Measurements from ENCODE around the gene TF. TPM values are rescaled to one million over a fixed set of nuclear protein-coding genes. Genes with fewer than 3 reads are reported as not detected.

The TF gene
- total RNA-seq, 1 experiment from 2014 or later = under 0.01 TPM

- Histone ChIP-seq H3K36me3 (peaks cover 7% of the 10 kb centered on the region; the same call in 1 of the 2 replicates), H3K27me3 (no peaks in the 10 kb centered on the region), H3K4me3 (no peak overlapping the region), H3K9me3 (replicated peaks) (no peaks in the 10 kb centered on the region), H3K4me1 (no peaks in the 10 kb centered on the region), H3K27ac (no peak overlapping the region)
- DNase-seq = no peak
These were observed 81.5 kb downstream of the TF start for GRCh38 chr3:133827684-133828083.

- no peaks in the 10 kb centered on the region for H3K4me1 ChIP-seq
- peaks cover 4% of the 10 kb centered on the region; the same call in 1 of the 2 replicates for H3K36me3 ChIP-seq
- no peak overlapping the region for H3K27ac ChIP-seq
- no peak overlapping the region for H3K4me3 ChIP-seq
- no peaks in the 10 kb centered on the region for H3K27me3 ChIP-seq
- no peak for DNase-seq
- no peaks in the 10 kb centered on the region for H3K9me3 ChIP-seq (replicated peaks)
These were observed 82.5 kb downstream of the TF start for GRCh38 chr3:133828576-133829309.

DNA sequence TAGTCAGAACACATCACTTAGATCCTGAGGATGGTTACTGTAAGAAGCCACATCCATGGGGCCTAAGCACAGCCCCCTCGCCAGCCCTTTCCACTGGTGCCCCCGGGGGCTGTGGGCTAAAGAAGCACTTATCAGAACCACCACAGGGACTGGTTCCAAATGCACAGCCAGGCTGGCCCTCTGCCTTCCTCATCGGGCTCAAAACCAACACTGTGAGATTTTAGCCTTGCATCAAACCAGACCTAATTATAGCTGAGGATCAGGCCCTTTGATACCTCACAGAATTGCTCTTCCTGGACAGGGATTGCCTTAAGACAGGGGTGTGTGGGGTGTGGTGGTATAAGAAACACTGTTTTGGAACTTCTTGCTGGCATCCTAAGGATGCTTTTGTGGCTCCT lies 83.1 kb downstream of the TF start:
- DNase-seq = no peak
- Histone ChIP-seq H3K9me3 (replicated peaks) (no peaks in the 10 kb centered on the region), H3K27ac (no peak overlapping the region), H3K4me3 (no peak overlapping the region), H3K4me1 (no peaks in the 10 kb centered on the region), H3K36me3 (no peaks in the 10 kb centered on the region), H3K27me3 (no peaks in the 10 kb centered on the region)

GRCh38 chr3:133830071-133830470 lies 83.9 kb downstream of the TF start:
- H3K27me3 ChIP-seq = no peaks in the 10 kb centered on the region
- no peaks in the 10 kb centered on the region for H3K4me1 ChIP-seq
- H3K9me3 ChIP-seq (replicated peaks) = no peaks in the 10 kb centered on the region
- H3K27ac ChIP-seq = no peak overlapping the region
- no peaks in the 10 kb centered on the region for H3K36me3 ChIP-seq
- no peak overlapping the region for H3K4me3 ChIP-seq
- no peak for DNase-seq

- no peak for DNase-seq
- Histone ChIP-seq H3K27ac (no peak overlapping the region), H3K27me3 (no peaks in the 10 kb centered on the region), H3K9me3 (replicated peaks) (no peaks in the 10 kb centered on the region), H3K4me3 (no peak overlapping the region), H3K4me1 (no peaks in the 10 kb centered on the region), H3K36me3 (no peaks in the 10 kb centered on the region)
These were observed 86.0 kb downstream of the TF start for GRCh38 chr3:133831966-133832801.

DNA sequence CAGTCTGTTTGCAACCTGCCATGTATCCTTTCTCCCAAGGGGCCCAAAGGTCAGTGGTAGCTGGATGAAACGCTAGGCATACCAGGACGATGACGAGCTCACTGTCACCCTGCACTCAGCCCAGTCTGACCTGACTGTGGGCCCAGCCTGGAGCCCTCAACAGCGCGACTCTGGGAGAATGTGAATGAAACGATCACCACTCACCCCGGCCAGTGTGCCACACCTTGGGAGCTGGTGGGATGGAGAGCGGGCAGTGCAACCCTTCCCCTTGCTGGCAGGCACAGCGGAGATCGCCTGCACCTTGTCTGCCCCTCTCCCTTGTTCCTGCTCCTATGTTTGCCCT lies 86.6 kb downstream of the TF start:
- no peaks in the 10 kb centered on the region for H3K36me3 ChIP-seq
- H3K9me3 ChIP-seq (replicated peaks) = no peaks in the 10 kb centered on the region
- DNase-seq = no peak
- H3K27me3 ChIP-seq = no peaks in the 10 kb centered on the region
- no peaks in the 10 kb centered on the region for H3K4me1 ChIP-seq
- no peak overlapping the region for H3K27ac ChIP-seq
- H3K4me3 ChIP-seq = no peak overlapping the region

GRCh38 chr3:133833267-133833666 lies 87.1 kb downstream of the TF start:
- Histone ChIP-seq H3K36me3 (no peaks in the 10 kb centered on the region), H3K4me1 (no peaks in the 10 kb centered on the region), H3K27me3 (no peaks in the 10 kb centered on the region), H3K27ac (no peak overlapping the region), H3K4me3 (no peak overlapping the region), H3K9me3 (replicated peaks) (no peaks in the 10 kb centered on the region)
- no peak for DNase-seq

DNA sequence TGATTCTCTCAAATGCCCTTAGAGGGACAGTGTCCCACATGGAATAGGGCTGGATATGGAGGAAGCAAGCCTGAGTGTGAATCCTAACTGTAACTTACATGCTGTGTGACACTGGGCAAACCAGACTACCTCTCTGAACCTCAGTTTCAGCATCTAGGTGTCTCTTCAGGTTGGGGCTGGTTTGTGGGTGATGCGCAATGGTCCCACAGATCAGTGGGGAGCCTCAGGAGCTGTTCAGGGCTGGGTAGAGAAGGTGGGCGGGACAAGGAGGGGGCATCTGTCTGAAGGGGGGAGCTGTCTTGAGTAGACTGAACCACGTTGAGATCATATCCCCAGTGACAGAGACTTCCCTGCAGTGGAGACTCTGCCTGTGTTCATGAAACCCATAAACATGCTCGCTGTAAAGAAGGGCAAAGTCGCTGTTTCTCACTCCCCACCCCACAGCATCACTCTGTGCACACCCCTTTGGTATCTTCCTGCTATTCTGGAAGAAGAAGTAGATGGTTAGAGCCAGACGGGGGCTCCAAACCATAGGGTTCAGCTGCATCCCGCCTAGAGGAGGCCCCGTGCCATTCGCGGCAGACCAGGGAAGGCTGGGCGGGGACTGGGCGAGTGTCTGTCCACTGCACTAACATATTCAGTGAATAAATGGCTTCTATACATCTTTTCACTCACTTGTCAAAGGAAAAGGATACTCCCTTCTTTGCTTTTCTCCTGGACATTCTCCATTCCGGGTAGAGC lies 87.9 kb downstream of the TF start:
- no peaks in the 10 kb centered on the region for H3K27me3 ChIP-seq
- DNase-seq = no peak
- no peaks in the 10 kb centered on the region for H3K9me3 ChIP-seq (replicated peaks)
- no peaks in the 10 kb centered on the region for H3K36me3 ChIP-seq
- no peak overlapping the region for H3K27ac ChIP-seq
- no peak overlapping the region for H3K4me3 ChIP-seq
- no peaks in the 10 kb centered on the region for H3K4me1 ChIP-seq

GRCh38 chr3:133834621-133835417 lies 88.6 kb downstream of the TF start:
- H3K4me1 ChIP-seq = no peaks in the 10 kb centered on the region
- H3K9me3 ChIP-seq (replicated peaks) = no peaks in the 10 kb centered on the region
- no peaks in the 10 kb centered on the region for H3K36me3 ChIP-seq
- DNase-seq = no peak
- H3K27ac ChIP-seq = no peak overlapping the region
- no peak overlapping the region for H3K4me3 ChIP-seq
- no peaks in the 10 kb centered on the region for H3K27me3 ChIP-seq

DNA sequence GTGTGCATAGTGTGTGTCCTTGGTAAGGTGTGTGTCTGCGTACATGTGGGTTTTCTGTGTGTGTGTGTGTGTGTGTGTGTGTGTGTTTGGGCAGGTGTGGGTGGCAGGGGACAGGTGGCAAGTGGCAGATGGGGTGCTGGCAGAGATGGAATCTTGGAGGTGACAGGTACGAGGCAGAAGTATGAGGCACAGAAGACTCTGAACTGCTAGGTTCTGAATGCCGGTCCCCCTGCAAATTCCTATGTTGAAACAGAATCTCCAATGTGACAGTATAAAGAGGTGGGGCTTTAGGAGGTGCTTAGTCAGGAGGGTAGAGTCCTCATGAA lies 89.2 kb downstream of the TF start:
- H3K27ac ChIP-seq = no peak overlapping the region
- no peak for DNase-seq
- H3K27me3 ChIP-seq = no peaks in the 10 kb centered on the region
- no peaks in the 10 kb centered on the region for H3K4me1 ChIP-seq
- H3K4me3 ChIP-seq = no peak overlapping the region
- no peaks in the 10 kb centered on the region for H3K9me3 ChIP-seq (replicated peaks)
- H3K36me3 ChIP-seq = no peaks in the 10 kb centered on the region

- H3K36me3 ChIP-seq = no peaks in the 10 kb centered on the region
- H3K4me1 ChIP-seq = no peaks in the 10 kb centered on the region
- DNase-seq = no peak
- no peaks in the 10 kb centered on the region for H3K27me3 ChIP-seq
- no peak overlapping the region for H3K27ac ChIP-seq
- no peaks in the 10 kb centered on the region for H3K9me3 ChIP-seq (replicated peaks)
- H3K4me3 ChIP-seq = no peak overlapping the region
These were observed 89.8 kb downstream of the TF start for GRCh38 chr3:133835961-133836360.

DNA sequence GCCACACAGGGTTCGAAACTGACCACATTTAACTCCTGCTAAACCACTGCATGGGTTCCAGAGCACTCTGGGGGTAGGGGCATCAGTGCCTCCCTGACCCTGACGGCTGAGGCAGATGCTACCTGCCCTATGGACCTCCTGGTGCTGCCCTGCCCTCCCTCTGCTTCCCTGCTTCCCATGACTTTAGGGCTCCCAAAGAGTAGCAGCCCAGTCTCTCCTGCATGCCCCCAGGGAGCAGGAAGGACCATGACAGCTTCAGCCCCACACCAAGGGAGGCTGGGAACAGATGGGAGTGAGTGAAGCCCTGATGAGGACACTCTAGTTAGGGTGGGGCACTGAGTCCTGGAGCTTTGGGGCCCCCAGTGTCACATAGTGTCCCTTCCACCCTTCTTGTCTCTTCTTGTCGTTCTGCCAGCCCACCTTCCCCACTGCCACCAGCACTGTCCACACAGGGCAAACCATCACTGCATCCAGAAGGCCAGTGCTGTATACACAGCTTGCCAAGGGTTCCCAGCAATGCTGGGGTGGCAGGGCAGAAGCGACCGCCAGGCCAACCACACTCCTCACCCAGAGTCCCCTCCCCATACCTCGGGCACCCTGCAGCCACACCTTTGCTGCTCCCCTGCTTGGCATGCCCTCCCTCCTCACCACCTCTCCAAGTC lies 90.4 kb downstream of the TF start:
- H3K36me3 ChIP-seq = no peaks in the 10 kb centered on the region
- no peaks in the 10 kb centered on the region for H3K4me1 ChIP-seq
- no peaks in the 10 kb centered on the region for H3K27me3 ChIP-seq
- no peak overlapping the region for H3K4me3 ChIP-seq
- no peak for DNase-seq
- no peak overlapping the region for H3K27ac ChIP-seq
- H3K9me3 ChIP-seq (replicated peaks) = no peaks in the 10 kb centered on the region

DNA sequence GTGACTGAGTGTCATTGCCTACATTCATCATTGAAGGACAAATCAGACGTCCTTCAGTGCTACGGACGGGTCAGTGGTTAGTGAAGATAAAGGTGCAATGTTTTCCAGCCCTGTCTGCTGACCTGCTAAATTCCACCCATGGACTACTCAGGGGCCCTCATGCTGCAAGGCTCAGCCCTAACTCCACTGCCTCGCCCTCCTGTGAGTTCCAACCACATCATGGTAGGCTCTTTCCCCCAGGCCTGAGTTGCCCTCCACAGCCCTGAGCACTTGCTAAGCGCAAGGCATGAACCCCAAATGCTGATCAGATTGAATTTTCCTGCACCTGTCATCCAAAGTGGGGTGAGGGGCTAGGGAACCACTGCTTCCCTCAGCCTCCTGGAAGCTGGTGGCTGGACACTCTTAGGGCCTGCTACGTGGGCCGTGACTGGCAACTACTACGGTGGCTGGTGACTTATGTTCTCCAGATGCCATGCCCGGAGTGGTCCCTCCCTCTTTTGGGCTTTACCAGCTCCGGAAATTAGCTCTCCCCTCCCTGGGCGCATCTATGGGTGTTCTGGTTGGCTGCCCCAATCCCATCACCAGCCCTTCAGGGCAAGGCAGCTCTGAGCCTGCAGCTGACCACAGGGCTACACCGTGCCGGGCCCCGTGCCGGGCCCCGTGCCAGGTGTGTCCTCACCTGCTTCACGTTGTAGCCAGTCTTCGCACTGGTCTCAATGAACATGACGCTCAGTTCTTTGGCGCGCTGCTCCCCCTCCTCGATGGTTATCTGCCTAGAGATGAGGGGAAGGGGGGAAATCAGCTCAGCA lies 91.5 kb downstream of the TF start:
- no peaks in the 10 kb centered on the region for H3K9me3 ChIP-seq (replicated peaks)
- no peaks in the 10 kb centered on the region for H3K27me3 ChIP-seq
- H3K4me1 ChIP-seq = no peaks in the 10 kb centered on the region
- no peak for DNase-seq
- H3K27ac ChIP-seq = no peak overlapping the region
- H3K36me3 ChIP-seq = no peaks in the 10 kb centered on the region
- no peak overlapping the region for H3K4me3 ChIP-seq
